ENCODE measurements around the gene TTC28.
"Not testable (repeated sequence)": the region's sequence is repeated elsewhere in the genome, so short reads cannot be mapped to it uniquely, and the experiment has no call there.

TTC28 gene

GRCh38 chr22:28679611-28680287, at the start of gene TTC28:
TSS of gene TTC28 (minus strand) at chr22:28679840. CDS start at chr22:28679723, 117 bp downstream.
- peak in 1 of 3 experiments; percentile 8 for DNase-seq (ENCODE audit: low read depth in 3 of 3)

GRCh38 chr22:28728621-28729313, 49.1 kb upstream of the TTC28 start:
- DNase-seq (ENCODE audit: low read depth in 3 of 3), result no peak

GRCh38 chr22:28728002-28728401, 48.4 kb upstream of the TTC28 start:
- no peak for DNase-seq (ENCODE audit: low read depth in 3 of 3)

GRCh38 chr22:28718044-28718443, 38.4 kb upstream of the TTC28 start:
- no peak for DNase-seq (ENCODE audit: low read depth in 3 of 3)

GRCh38 chr22:28716686-28717085, 37.0 kb upstream of the TTC28 start:
- no peak for DNase-seq (ENCODE audit: low read depth in 3 of 3)

- no peak for DNase-seq (ENCODE audit: low read depth in 3 of 3)
These were observed 36.0 kb upstream of the TTC28 start for GRCh38 chr22:28715611-28716010.

- no peak for DNase-seq (ENCODE audit: low read depth in 3 of 3)
These were observed 34.5 kb upstream of the TTC28 start for GRCh38 chr22:28714043-28714628.

GRCh38 chr22:28711820-28712777, 32.5 kb upstream of the TTC28 start:
- no peak for DNase-seq (ENCODE audit: low read depth in 3 of 3)

GRCh38 chr22:28711341-28711740, 31.7 kb upstream of the TTC28 start:
- DNase-seq (ENCODE audit: low read depth in 3 of 3), result no peak

- DNase-seq (ENCODE audit: low read depth in 3 of 3), result no peak
These were observed 31.0 kb upstream of the TTC28 start for GRCh38 chr22:28710576-28711191.

- no peak for DNase-seq (ENCODE audit: low read depth in 3 of 3)
These were observed 30.5 kb upstream of the TTC28 start for GRCh38 chr22:28710107-28710506.

- no peak for DNase-seq (ENCODE audit: low read depth in 3 of 3)
These were observed 27.2 kb upstream of the TTC28 start for GRCh38 chr22:28706845-28707244.

- no peak for DNase-seq (ENCODE audit: low read depth in 3 of 3)
These were observed 23.8 kb upstream of the TTC28 start for GRCh38 chr22:28703436-28703835.

- no peak for DNase-seq (ENCODE audit: low read depth in 3 of 3)
These were observed 23.3 kb upstream of the TTC28 start for GRCh38 chr22:28702891-28703290.

GRCh38 chr22:28693041-28693760, 13.6 kb upstream of the TTC28 start:
- not testable (repeated sequence) for DNase-seq (ENCODE audit: low read depth in 3 of 3)

GRCh38 chr22:28689796-28690195, 10.2 kb upstream of the TTC28 start:
- DNase-seq (ENCODE audit: low read depth in 3 of 3), result not testable (repeated sequence)

GRCh38 chr22:28682966-28683365, 3.3 kb upstream of the TTC28 start:
- not testable (repeated sequence) for DNase-seq (ENCODE audit: low read depth in 3 of 3)

- not testable (repeated sequence) for DNase-seq (ENCODE audit: low read depth in 3 of 3)
These were observed 1.3 kb upstream of the TTC28 start for GRCh38 chr22:28680813-28681490.

GRCh38 chr22:28678778-28679610, 646 bp downstream of the TTC28 start:
- not testable (repeated sequence) for DNase-seq (ENCODE audit: low read depth in 3 of 3)
